Ammon's horn (tissue), 1 donor: ENCODE measurements around the gene DSTN.
"Not testable (repeated sequence)": the region's sequence is repeated elsewhere in the genome, so short reads cannot be mapped to it uniquely, and the experiment has no call there.

Experiments
- DNase-seq: peaks from one replicate; pipeline ENCODE4 v3.0.0-alpha.2; 2016; ENCODE audit warnings: low spot score

DSTN gene

GRCh38 chr20:17650301-17651128 lies 80.6 kb downstream of the DSTN start:
- no peak for DNase-seq

- DNase-seq = no peak
These were observed 81.4 kb downstream of the DSTN start for GRCh38 chr20:17651129-17651759.

- no peak for DNase-seq
These were observed 82.0 kb downstream of the DSTN start for GRCh38 chr20:17651760-17652388.

- DNase-seq = no peak
These were observed 82.5 kb downstream of the DSTN start for GRCh38 chr20:17652411-17652810.

- no peak for DNase-seq
These were observed 84.2 kb downstream of the DSTN start for GRCh38 chr20:17653835-17654648.

GRCh38 chr20:17654649-17655285 lies 84.9 kb downstream of the DSTN start:
- no peak for DNase-seq

GRCh38 chr20:17655286-17655651 lies 85.4 kb downstream of the DSTN start:
- no peak for DNase-seq

- DNase-seq = no peak
These were observed 86.1 kb downstream of the DSTN start for GRCh38 chr20:17655865-17656479.

GRCh38 chr20:17657079-17657825 lies 87.4 kb downstream of the DSTN start:
- no peak for DNase-seq

- DNase-seq = no peak
These were observed 88.2 kb downstream of the DSTN start for GRCh38 chr20:17657898-17658647.

- DNase-seq = no peak
These were observed 88.7 kb downstream of the DSTN start for GRCh38 chr20:17658648-17658993.

- not testable (repeated sequence) for DNase-seq
These were observed 89.5 kb downstream of the DSTN start for GRCh38 chr20:17659344-17659743.
